ENCODE measurements around the gene OR8H2.
"Not testable (repeated sequence)": the region's sequence is repeated elsewhere in the genome, so short reads cannot be mapped to it uniquely, and the experiment has no call there.

Gene OR8H2

GRCh38 chr11:56103210-56103737 is at the start of gene OR8H2:
OR8H2 (plus strand) TSS chr11:56103687; CDS start chr11:56105043, 1,356 bp downstream.
- DNase-seq (ENCODE audit: low read depth): no peak

GRCh38 chr11:56056366-56056765 is 47.1 kb upstream of the OR8H2 start:
- DNase-seq (ENCODE audit: low read depth): not testable (repeated sequence)

GRCh38 chr11:56057661-56058237 is 45.7 kb upstream of the OR8H2 start:
- not testable (repeated sequence) for DNase-seq (ENCODE audit: low read depth)

GRCh38 chr11:56058260-56058780 is 45.2 kb upstream of the OR8H2 start:
- not testable (repeated sequence) for DNase-seq (ENCODE audit: low read depth)

- no peak for DNase-seq (ENCODE audit: low read depth)
Measured at GRCh38 chr11:56066980-56067379, 36.5 kb upstream of the OR8H2 start.

GRCh38 chr11:56089697-56090096 is 13.8 kb upstream of the OR8H2 start:
- no peak for DNase-seq (ENCODE audit: low read depth)

GRCh38 chr11:56093008-56093407 is 10.5 kb upstream of the OR8H2 start, which contains the start of gene OR8I2:
OR8I2 (plus strand) TSS chr11:56093308; CDS start chr11:56093308, 0 bp downstream.
- no peak for DNase-seq (ENCODE audit: low read depth)

GRCh38 chr11:56122073-56122472 is 18.6 kb downstream of the OR8H2 start, which contains the start of gene OR8H3:
OR8H3 (plus strand) TSS chr11:56122373; CDS start chr11:56122373, 0 bp downstream.
- no peak for DNase-seq (ENCODE audit: low read depth)

GRCh38 chr11:56140151-56140661 is 36.7 kb downstream of the OR8H2 start, which contains the start of gene OR8J3:
OR8J3 (minus strand) TSS chr11:56140201; CDS start chr11:56137718, 2,483 bp downstream.
- DNase-seq (ENCODE audit: low read depth): no peak

GRCh38 chr11:56143681-56144080 is 40.2 kb downstream of the OR8H2 start:
- DNase-seq (ENCODE audit: low read depth): not testable (repeated sequence)

- DNase-seq (ENCODE audit: low read depth): no peak
Measured at GRCh38 chr11:56151376-56151775, 47.9 kb downstream of the OR8H2 start.

- DNase-seq (ENCODE audit: low read depth): no peak
Measured at GRCh38 chr11:56152333-56152732, 48.8 kb downstream of the OR8H2 start.
